Measurements from ENCODE around the gene YIPF2. TPM values are rescaled to one million over a fixed set of nuclear protein-coding genes. Genes with fewer than 3 reads are reported as not detected.

Gene YIPF2
- total RNA-seq (ENCODE audit: unreplicated experiment): 51.4 TPM
- long read RNA-seq, transcript YIPF2-204 (10 exons, 1,550 nt): major isoform, 6 of 15 reads
- long read RNA-seq, partial matches to known transcripts: 1 of 15 reads
- long read RNA-seq, other reads (novel, unspliced or antisense): 4 of 15 reads

DNA sequence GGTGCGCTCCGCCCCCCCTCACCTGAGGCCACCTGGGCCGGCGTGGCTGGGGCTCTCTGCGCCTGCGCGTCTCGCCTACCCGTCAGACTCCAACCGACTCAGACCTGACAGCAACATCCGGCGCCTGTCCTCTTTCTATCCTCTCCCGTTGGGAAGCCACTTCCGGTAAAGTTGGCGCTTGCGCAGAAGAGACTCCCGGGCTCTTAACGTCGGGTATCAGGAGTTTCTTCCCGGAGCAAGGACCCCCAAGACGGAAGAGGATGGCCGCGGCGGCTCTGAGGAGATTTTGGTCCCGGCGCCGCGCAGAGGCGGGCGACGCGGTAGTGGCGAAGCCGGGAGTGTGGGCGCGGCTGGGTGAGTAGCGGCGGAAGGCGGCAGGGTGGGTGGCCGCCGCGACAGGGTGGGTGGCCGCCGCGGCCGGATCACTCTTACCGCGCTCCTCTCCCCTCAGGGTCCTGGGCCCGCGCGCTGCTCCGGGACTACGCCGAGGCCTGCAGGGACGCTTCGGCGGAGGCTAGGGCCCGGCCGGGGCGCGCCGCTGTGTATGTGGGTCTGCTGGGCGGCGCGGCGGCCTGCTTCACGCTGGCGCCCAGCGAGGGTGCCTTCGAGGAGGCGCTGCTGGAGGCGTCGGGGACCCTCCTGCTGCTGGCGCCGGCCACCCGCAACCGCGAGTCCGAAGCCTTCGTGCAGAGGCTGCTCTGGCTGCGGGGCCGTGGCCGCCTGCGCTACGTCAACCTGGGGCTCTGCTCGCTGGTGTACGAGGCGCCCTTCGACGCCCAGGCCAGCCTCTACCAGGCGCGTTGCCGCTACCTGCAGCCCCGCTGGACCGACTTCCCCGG is at the start of gene YIPF2, which contains the start of gene TIMM29:
Gene YIPF2 (minus strand): TSS at position 77 of the 839 bp plus-strand sequence. CDS start 229 bp downstream, outside the sequence.
Gene TIMM29 (plus strand): TSS at position 249 of the 839 bp plus-strand sequence. CDS start 12 bp downstream, at position 261.
- Mint-ChIP-seq H3K4me3 (ENCODE audit: unreplicated experiment) (peak within 1 kb of the TSS; percentile 93), H3K36me3 (ENCODE audit: low read depth, unreplicated experiment) (peaks cover 5% of the 10 kb centered on the region), H3K27ac (ENCODE audit: unreplicated experiment) (peak within 1 kb of the TSS; percentile 81), H3K4me1 (ENCODE audit: unreplicated experiment) (no peaks in the 10 kb centered on the region), H3K27me3 (ENCODE audit: unreplicated experiment) (peaks cover 9% of the 10 kb centered on the region), H3K9me3 (ENCODE audit: unreplicated experiment) (no peaks in the 10 kb centered on the region)
- no peak for TF ChIP-seq CTCF (IDR thresholded peaks at IDR 0.05; ENCODE audit: unreplicated experiment)
- DNase-seq (ENCODE audit: low spot score): peak; percentile 87

GRCh38 chr19:10977742-10978092 is 49.3 kb upstream of the YIPF2 start:
- no peaks in the 10 kb centered on the region for H3K9me3 Mint-ChIP-seq (ENCODE audit: unreplicated experiment)
- no peak overlapping the region for H3K4me3 Mint-ChIP-seq (ENCODE audit: unreplicated experiment)
- H3K4me1 Mint-ChIP-seq (ENCODE audit: unreplicated experiment): peaks cover 2% of the 10 kb centered on the region
- H3K27me3 Mint-ChIP-seq (ENCODE audit: unreplicated experiment): no peaks in the 10 kb centered on the region
- TF ChIP-seq CTCF (IDR thresholded peaks at IDR 0.05; ENCODE audit: unreplicated experiment): no peak
- peaks cover 8% of the 10 kb centered on the region for H3K36me3 Mint-ChIP-seq (ENCODE audit: low read depth, unreplicated experiment)
- H3K27ac Mint-ChIP-seq (ENCODE audit: unreplicated experiment): peak overlapping the region; percentile 28
- no peak for DNase-seq (ENCODE audit: low spot score)

DNA sequence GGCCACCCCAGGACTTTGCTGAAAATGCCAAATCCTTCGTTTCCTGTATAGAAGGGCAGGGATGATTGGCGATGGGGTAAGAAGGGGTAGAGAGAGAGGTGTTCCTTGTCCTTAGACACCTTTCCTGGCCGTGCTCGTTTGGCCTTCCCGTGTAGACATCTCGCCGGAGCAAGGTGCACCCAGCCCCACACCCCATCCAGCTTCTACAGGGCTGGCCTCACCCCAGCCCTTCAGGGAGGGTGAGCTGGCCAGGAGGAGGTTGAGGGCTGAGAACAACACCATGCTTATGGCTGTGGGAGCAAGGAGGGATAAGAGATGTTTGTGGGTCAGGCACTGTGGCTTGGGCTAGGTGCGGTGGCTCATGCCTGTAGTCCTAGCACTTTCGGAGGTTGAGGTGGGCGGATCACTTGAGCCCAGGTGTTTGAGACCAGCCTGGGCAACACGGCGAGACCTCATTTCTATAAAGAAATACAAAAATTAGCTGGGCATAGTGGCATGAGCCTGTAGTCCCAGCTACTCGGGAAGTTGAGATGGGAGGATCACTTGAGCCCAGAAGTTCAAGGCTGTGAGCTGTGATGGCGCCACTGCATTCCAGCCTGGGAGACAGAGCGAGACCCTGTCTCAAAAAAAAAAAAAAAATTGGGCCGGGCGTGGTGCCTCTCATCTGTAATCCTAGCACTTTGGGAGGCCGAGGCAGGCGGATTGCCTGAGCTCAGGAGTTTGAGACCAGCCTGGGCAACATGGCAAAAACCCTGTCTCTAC is 47.9 kb upstream of the YIPF2 start:
- H3K27ac Mint-ChIP-seq (ENCODE audit: unreplicated experiment): peak overlapping the region; percentile 84
- H3K4me1 Mint-ChIP-seq (ENCODE audit: unreplicated experiment): peaks cover 2% of the 10 kb centered on the region
- H3K27me3 Mint-ChIP-seq (ENCODE audit: unreplicated experiment): no peaks in the 10 kb centered on the region
- no peak overlapping the region for H3K4me3 Mint-ChIP-seq (ENCODE audit: unreplicated experiment)
- no peaks in the 10 kb centered on the region for H3K9me3 Mint-ChIP-seq (ENCODE audit: unreplicated experiment)
- TF ChIP-seq CTCF (IDR thresholded peaks at IDR 0.05; ENCODE audit: unreplicated experiment): no peak
- peaks cover 6% of the 10 kb centered on the region for H3K36me3 Mint-ChIP-seq (ENCODE audit: low read depth, unreplicated experiment)
- no peak for DNase-seq (ENCODE audit: low spot score)

DNA sequence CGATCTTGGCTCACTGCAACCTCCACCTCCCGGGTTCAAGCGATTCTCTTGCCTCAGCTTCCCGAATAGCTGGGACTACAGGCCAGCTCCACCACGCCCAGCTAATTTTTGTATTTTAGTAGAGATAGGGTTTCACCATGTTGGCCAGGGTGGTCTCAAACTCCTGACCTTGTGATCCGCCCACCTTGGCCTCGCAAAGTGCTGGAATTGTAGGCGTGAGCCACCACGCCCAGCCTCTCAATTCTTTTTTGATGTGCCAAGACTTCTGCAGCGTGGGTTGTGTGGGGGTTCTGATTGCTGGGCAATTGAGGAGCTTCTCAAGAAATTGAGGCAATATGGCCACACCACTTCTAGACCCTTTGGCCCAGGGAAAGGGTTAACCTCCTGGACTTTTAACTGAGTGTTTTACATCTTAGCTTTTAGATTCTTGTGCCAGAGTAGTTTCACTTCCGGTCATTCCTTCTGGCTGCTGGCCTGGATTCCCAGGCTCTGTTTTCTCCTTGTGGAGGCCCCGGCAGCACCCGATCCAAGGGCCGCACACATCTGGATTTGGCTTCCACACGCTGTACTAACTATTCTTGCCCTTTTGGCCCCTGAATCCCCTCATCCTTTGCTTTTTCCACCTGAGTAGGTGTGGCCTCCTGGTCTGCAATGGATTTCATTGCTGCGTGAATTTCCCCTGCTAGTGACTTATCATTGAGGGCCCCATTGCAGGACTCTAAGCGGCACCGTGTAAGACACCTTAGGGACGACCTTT is 47.1 kb upstream of the YIPF2 start:
- peaks cover 2% of the 10 kb centered on the region for H3K4me1 Mint-ChIP-seq (ENCODE audit: unreplicated experiment)
- no peaks in the 10 kb centered on the region for H3K9me3 Mint-ChIP-seq (ENCODE audit: unreplicated experiment)
- H3K27me3 Mint-ChIP-seq (ENCODE audit: unreplicated experiment): no peaks in the 10 kb centered on the region
- peaks cover 6% of the 10 kb centered on the region for H3K36me3 Mint-ChIP-seq (ENCODE audit: low read depth, unreplicated experiment)
- no peak for TF ChIP-seq CTCF (IDR thresholded peaks at IDR 0.05; ENCODE audit: unreplicated experiment)
- DNase-seq (ENCODE audit: low spot score): no peak
- H3K4me3 Mint-ChIP-seq (ENCODE audit: unreplicated experiment): no peak overlapping the region
- peak overlapping the region; percentile 84 for H3K27ac Mint-ChIP-seq (ENCODE audit: unreplicated experiment)
